Thyroid gland (tissue), 4 donors: ENCODE data around the gene NR3C1. TPM values are rescaled to one million over a fixed set of nuclear protein-coding genes. Genes with fewer than 3 reads are reported as not detected.

Experiments used
- DNase-seq, 2 donors: peaks; one replicate each; pipeline ENCODE4 v3.0.0-alpha.2; 2019
- H3K27ac ChIP-seq, 3 donors: fragments of 200-600 bp; sonication (generic); 1 replicate in 2 of 3; 2 replicates in 1 of 3; pipeline ENCODE4 v1.5.1; 2016 to 2019; ENCODE audit warnings: mild to moderate bottlenecking in 1 of 3, moderate library complexity in 1 of 3
- H3K27me3 ChIP-seq: fragments of 200-600 bp; sonication (generic); one replicate; pipeline ENCODE4 v1.5.1; 2019
- H3K36me3 ChIP-seq, 2 donors: fragments of 200-600 bp; sonication (generic); one replicate each; pipeline ENCODE4 v1.5.1; 2016 to 2019
- H3K4me1 ChIP-seq, 2 donors: fragments of 200-600 bp; sonication (generic); one replicate each; pipeline ENCODE4 v1.5.1; 2017 to 2019
- H3K4me3 ChIP-seq, 3 donors: fragments of 200-600 bp; sonication (generic); replicated peaks in 1 of 3; 1 replicate in 2 of 3; 2 replicates in 1 of 3; pipeline ENCODE4 v1.5.1; 2016; ENCODE audit warnings: mild to moderate bottlenecking in 1 of 3
- H3K9me3 ChIP-seq: fragments of 200-600 bp; sonication (generic); one replicate; pipeline ENCODE4 v1.5.1; 2017
- CTCF ChIP-seq, 6 experiments: fragments of 200-600 bp in 3 of 6; fragments of 450-650 bp in 3 of 6; sonication (generic) in 3 of 6; IDR thresholded peaks; one replicate each; pipeline ENCODE4 v1.5.1; 2016 to 2019; ENCODE audit warnings: antibody characterized with exemption in 6 of 6, mild to moderate bottlenecking in 2 of 6, inconsistent platforms in 1 of 6, moderate library complexity in 1 of 6
- POLR2A ChIP-seq, 2 donors: fragments of 450-650 bp; IDR thresholded peaks; one replicate each; pipeline ENCODE4 v1.6.1; 2017; ENCODE audit warnings: antibody characterized with exemption in 2 of 2, mild to moderate bottlenecking in 2 of 2, moderate library complexity in 1 of 2
- WGBS, 2 donors: methylation state at CpG; one replicate each; pipeline ENCODE4 v1.1.5; 2017; 5-methylcytosine and 5-hydroxymethylcytosine counted together
- intact Hi-C: fragments of 100-400 bp; cut with DNase I; formaldehyde crosslinking; loops from one replicate; pipeline ENCODE4 v1.15.1; 2023
- total RNA-seq, 4 donors: library from RNA; depleted of rRNA; stranded (reverse); fragments of >200 nt; gene quantifications; one replicate each; pipeline ENCODE4 v1.2.3, GENCODE V29; 2016

NR3C1 gene
- total RNA-seq, 4 donors from 2014 or later = 59.4 to 67.7 (median 65.3) TPM

- H3K4me3 ChIP-seq = no peak overlapping the region
- no peaks in the 10 kb centered on the region for H3K9me3 ChIP-seq
- intact Hi-C loops = no loop called here
- peaks cover 11 to 23% of the 10 kb centered on the region in 2 donors for H3K4me1 ChIP-seq
- H3K27me3 ChIP-seq = no peaks in the 10 kb centered on the region
- DNase-seq = no peak
- WGBS, 2 donors = 88 to 89% methylated on average over 5 of the region's 5 CpGs
- H3K27ac ChIP-seq = no peak overlapping the region
- no peaks in the 10 kb centered on the region for H3K36me3 ChIP-seq
- no peak for TF ChIP-seq CTCF (IDR thresholded peaks at IDR 0.05)
- TF ChIP-seq POLR2A (IDR thresholded peaks at IDR 0.05) = no peak
These were observed 60.9 kb downstream of the NR3C1 start for GRCh38 chr5:143342607-143343006.

GRCh38 chr5:143341807-143342570, 61.5 kb downstream of the NR3C1 start:
- H3K9me3 ChIP-seq = no peaks in the 10 kb centered on the region
- no peaks in the 10 kb centered on the region for H3K27me3 ChIP-seq
- H3K4me1 ChIP-seq = peaks cover 6 to 19% of the 10 kb centered on the region in 2 donors
- TF ChIP-seq CTCF (IDR thresholded peaks at IDR 0.05) (no peak), POLR2A (IDR thresholded peaks at IDR 0.05) (no peak)
- WGBS, 2 donors = 80 to 86% methylated on average over 4 of the region's 4 CpGs
- H3K4me3 ChIP-seq = no peak overlapping the region
- no peak overlapping the region for H3K27ac ChIP-seq
- no peak for DNase-seq
- intact Hi-C loops = no loop called here
- H3K36me3 ChIP-seq = no peaks in the 10 kb centered on the region

- no peak overlapping the region for H3K27ac ChIP-seq
- peaks cover 6 to 26% of the 10 kb centered on the region in 2 donors for H3K4me1 ChIP-seq
- intact Hi-C loops = no loop called here
- no peak for TF ChIP-seq POLR2A (IDR thresholded peaks at IDR 0.05)
- TF ChIP-seq CTCF (IDR thresholded peaks at IDR 0.05) = no peak
- no peak overlapping the region for H3K4me3 ChIP-seq
- 89 to 90% methylated on average over 3 of the region's 3 CpGs for WGBS, 2 donors
- H3K36me3 ChIP-seq = no peaks in the 10 kb centered on the region
- H3K9me3 ChIP-seq = no peaks in the 10 kb centered on the region
- no peaks in the 10 kb centered on the region for H3K27me3 ChIP-seq
- DNase-seq = no peak
These were observed 62.4 kb downstream of the NR3C1 start for GRCh38 chr5:143340891-143341685.

- 95 to 98% methylated on average over 2 of the region's 2 CpGs for WGBS, 2 donors
- intact Hi-C loops = no loop called here
- H3K27me3 ChIP-seq = no peaks in the 10 kb centered on the region
- no peaks in the 10 kb centered on the region for H3K9me3 ChIP-seq
- H3K36me3 ChIP-seq = no peaks in the 10 kb centered on the region
- no peak overlapping the region for H3K4me3 ChIP-seq
- no peak overlapping the region for H3K27ac ChIP-seq
- DNase-seq = no peak
- H3K4me1 ChIP-seq = peaks cover 6 to 28% of the 10 kb centered on the region in 2 donors
- no peak for TF ChIP-seq CTCF (IDR thresholded peaks at IDR 0.05)
- TF ChIP-seq POLR2A (IDR thresholded peaks at IDR 0.05) = no peak
These were observed 64.7 kb downstream of the NR3C1 start for GRCh38 chr5:143338658-143339366.
